SK-N-SH treated with all-trans-retinoic acid at 6 μM for 48 hours (cell line): ENCODE results near the gene C3orf49.

ENCODE experiments used
- ATAC-seq: fragments of 200-7000 bp; cut with Tn5 transposase; 3 replicates; pipeline ENCODE4 v1.9.1; 2020; ENCODE audit warnings: mild to moderate bottlenecking, moderate library complexity
- ARNTL ChIP-seq: fragments of 450-650 bp; formaldehyde crosslinking; IDR thresholded peaks from 2 replicates; pipeline ENCODE4 v1.5.0; 2020; ENCODE audit warnings: low read depth, mild to moderate bottlenecking, moderate library complexity, borderline replicate concordance
- BACH2 ChIP-seq: fragments of 250-450 bp; sonication (Bioruptor Pico); IDR thresholded peaks from 2 replicates; pipeline ENCODE4 v1.9.0; 2021; ENCODE audit warnings: mild to moderate bottlenecking, borderline replicate concordance
- CREB5 ChIP-seq: fragments of 250-450 bp; sonication (Bioruptor Pico); IDR thresholded peaks from 2 replicates; pipeline ENCODE4 v1.5.1; 2020; ENCODE audit warnings: low read depth, mild to moderate bottlenecking, moderate library complexity
- CSDC2 ChIP-seq: fragments of 250-450 bp; sonication (Bioruptor Pico); IDR thresholded peaks from 2 replicates; pipeline ENCODE4 v1.5.0; 2020; ENCODE audit warnings: mild to moderate bottlenecking, moderate library complexity
- CSRNP3 ChIP-seq: fragments of 250-450 bp; sonication (Bioruptor Pico); IDR thresholded peaks from 2 replicates; pipeline ENCODE4 v1.5.1; 2021; ENCODE audit warnings: mild to moderate bottlenecking, moderate library complexity
- ESRRG ChIP-seq: fragments of 250-450 bp; sonication (Bioruptor Pico); IDR thresholded peaks from 2 replicates; pipeline ENCODE4 v1.6.1; 2021; ENCODE audit warnings: mild to moderate bottlenecking
- GLIS3 ChIP-seq: fragments of 250-450 bp; sonication (Bioruptor Pico); IDR thresholded peaks from 2 replicates; pipeline ENCODE4 v1.5.0; 2020; ENCODE audit warnings: mild to moderate bottlenecking, moderate library complexity
- ISL1 ChIP-seq: fragments of 250-450 bp; sonication (Bioruptor Pico); IDR thresholded peaks from 2 replicates; pipeline ENCODE4 v2.1.2; 2022; ENCODE audit warnings: mild to moderate bottlenecking, moderate library complexity
- OSR1 ChIP-seq: fragments of 250-450 bp; sonication (Bioruptor Pico); IDR thresholded peaks from 2 replicates; pipeline ENCODE4 v1.8.0; 2022; ENCODE audit warnings: moderate library complexity, mild to moderate bottlenecking, inconsistent platforms
- POU6F1 ChIP-seq: fragments of 250-450 bp; sonication (Bioruptor Pico); IDR thresholded peaks from 2 replicates; pipeline ENCODE4 v1.8.0; 2021; ENCODE audit warnings: low read depth, mild to moderate bottlenecking, moderate library complexity, borderline replicate concordance
- PPARA ChIP-seq: fragments of 250-450 bp; sonication (Bioruptor Pico); IDR thresholded peaks from 2 replicates; pipeline ENCODE4 v1.5.0; 2020; ENCODE audit warnings: mild to moderate bottlenecking, borderline replicate concordance
- RARB ChIP-seq: fragments of 250-450 bp; sonication (Bioruptor Pico); IDR thresholded peaks from 2 replicates; pipeline ENCODE4 v1.8.0; 2021; ENCODE audit warnings: mild to moderate bottlenecking, moderate library complexity
- SNAI2 ChIP-seq: fragments of 250-450 bp; sonication (Bioruptor Pico); IDR thresholded peaks from 2 replicates; pipeline ENCODE4 v1.5.0; 2020; ENCODE audit warnings: mild to moderate bottlenecking, moderate library complexity
- TCF4 ChIP-seq: fragments of 250-450 bp; sonication (Bioruptor Pico); IDR thresholded peaks from 2 replicates; pipeline ENCODE4 v1.8.0; 2021; ENCODE audit warnings: mild to moderate bottlenecking, moderate library complexity, borderline replicate concordance
- TOX ChIP-seq: fragments of 250-450 bp; sonication (Bioruptor Pico); IDR thresholded peaks from 2 replicates; pipeline ENCODE4 v1.8.0; 2021; ENCODE audit warnings: mild to moderate bottlenecking, moderate library complexity, borderline replicate concordance
- TSHZ2 ChIP-seq: fragments of 250-450 bp; sonication (Bioruptor Pico); IDR thresholded peaks from 2 replicates; pipeline ENCODE4 v1.5.0; 2020; ENCODE audit warnings: mild to moderate bottlenecking, moderate library complexity
- ZC3H10 ChIP-seq: fragments of 250-450 bp; sonication (Bioruptor Pico); IDR thresholded peaks from 2 replicates; pipeline ENCODE4 v1.5.1; 2021; ENCODE audit warnings: mild to moderate bottlenecking, moderate library complexity
- ZFP30 ChIP-seq: fragments of 450-650 bp; formaldehyde crosslinking; IDR thresholded peaks from 2 replicates; pipeline ENCODE4 v1.5.0; 2022; ENCODE audit warnings: mild to moderate bottlenecking, moderate library complexity
- ZNF70 ChIP-seq: fragments of 450-650 bp; formaldehyde crosslinking; IDR thresholded peaks from 2 replicates; pipeline ENCODE4 v1.5.0; 2020; ENCODE audit warnings: mild to moderate bottlenecking, moderate library complexity
- ZNF8 ChIP-seq: fragments of 450-650 bp; formaldehyde crosslinking; IDR thresholded peaks from 2 replicates; pipeline ENCODE4 v1.5.0; 2020; ENCODE audit warnings: mild to moderate bottlenecking, moderate library complexity

C3orf49 gene

GRCh38 chr3:63853106-63853505 is 34.0 kb downstream of the C3orf49 start:
- TF ChIP-seq ZNF70 (CRISPR knock-in tag) = no peak
- TF ChIP-seq ARNTL (CRISPR knock-in tag) = no peak
- TF ChIP-seq SNAI2 = no peak
- no peak for TF ChIP-seq BACH2 (CRISPR knock-in tag)
- TF ChIP-seq POU6F1 (CRISPR knock-in tag) = no peak
- no peak for TF ChIP-seq TCF4
- TF ChIP-seq CSRNP3 (CRISPR knock-in tag) = no peak
- TF ChIP-seq ZFP30 (CRISPR knock-in tag) = no peak
- no peak for TF ChIP-seq PPARA (CRISPR knock-in tag)
- TF ChIP-seq CREB5 (CRISPR knock-in tag) = no peak
- TF ChIP-seq ZNF8 (CRISPR knock-in tag) = no peak
- no peak for TF ChIP-seq ISL1 (CRISPR knock-in tag)
- TF ChIP-seq TOX = no peak

GRCh38 chr3:63855333-63855940 is 36.3 kb downstream of the C3orf49 start:
- no peak for ATAC-seq
- TF ChIP-seq PPARA (CRISPR knock-in tag) (no peak), CSDC2 (no peak), ISL1 (CRISPR knock-in tag) (no peak), OSR1 (CRISPR knock-in tag) (no peak), GLIS3 (CRISPR knock-in tag) (no peak), POU6F1 (CRISPR knock-in tag) (no peak), ZNF8 (CRISPR knock-in tag) (no peak), TOX (no peak), ARNTL (CRISPR knock-in tag) (no peak), ESRRG (CRISPR knock-in tag) (no peak), CREB5 (CRISPR knock-in tag) (no peak), RARB (CRISPR knock-in tag) (no peak), ZC3H10 (no peak), TSHZ2 (no peak), ZNF70 (CRISPR knock-in tag) (no peak), TCF4 (no peak), BACH2 (CRISPR knock-in tag) (no peak)

More at GRCh38 chr3:63853106-63853505, 34.0 kb downstream of the C3orf49 start:
- no peak for ATAC-seq
